SK-MEL-5 (cell line): ENCODE measurements around the gene ZNF507. TPM values are rescaled to one million over a fixed set of nuclear protein-coding genes. Genes with fewer than 3 reads are reported as not detected.

Source experiments
- DNase-seq: peaks from one replicate; pipeline ENCODE4 v3.0.0-alpha.2; 2016; ENCODE audit warnings: low read depth, low spot score
- in situ Hi-C: cut with HindIII; loops from 2 replicates; pipeline ENCODE4 v1.10.0; 2016; ENCODE audit warnings: low sequenced_read_pairs, high pct_unique_total_duplicates, low pct_unique_long_range_greater_than_20kb
- total RNA-seq: library from RNA; depleted of rRNA; stranded (reverse); fragments of >200 nt; shearing (Covaris generic); gene quantifications from 2 replicates; pipeline ENCODE4 v1.2.3, GENCODE V29; 2014

ZNF507 gene
- total RNA-seq, 1 experiment from 2014 or later, result 9.4 TPM

- DNase-seq, result no peak
- in situ Hi-C loops, result no loop called here
Observed at GRCh38 chr19:32336259-32337083, 8.9 kb upstream of the ZNF507 start.

GRCh38 chr19:32337084-32337808 is 8.2 kb upstream of the ZNF507 start:
- DNase-seq, result no peak
- in situ Hi-C loops, result no loop called here

GRCh38 chr19:32339423-32339822 is 6.0 kb upstream of the ZNF507 start:
- in situ Hi-C loops, result no loop called here

GRCh38 chr19:32339988-32340874 is 5.2 kb upstream of the ZNF507 start:
- peak; percentile 59 for DNase-seq
- in situ Hi-C loops, result no loop called here

More at GRCh38 chr19:32339423-32339822, 6.0 kb upstream of the ZNF507 start:
- DNase-seq, result no peak

GRCh38 chr19:32342695-32343094 is 2.7 kb upstream of the ZNF507 start:
- in situ Hi-C loops, result no loop called here
- DNase-seq, result no peak

GRCh38 chr19:32343550-32344262 is 1.7 kb upstream of the ZNF507 start:
- in situ Hi-C loops, result no loop called here
- DNase-seq, result no peak

GRCh38 chr19:32346901-32347300 is 1.5 kb downstream of the ZNF507 start:
- in situ Hi-C loops, result no loop called here
- DNase-seq, result no peak

- no peak for DNase-seq
- in situ Hi-C loops, result no loop called here
Observed at GRCh38 chr19:32347573-32347972, 2.2 kb downstream of the ZNF507 start.

GRCh38 chr19:32349051-32349450 is 3.6 kb downstream of the ZNF507 start:
- in situ Hi-C loops, result no loop called here
- no peak for DNase-seq

- no peak for DNase-seq
- in situ Hi-C loops, result no loop called here
Observed at GRCh38 chr19:32349724-32350470, 4.5 kb downstream of the ZNF507 start.

- in situ Hi-C loops, result no loop called here
- DNase-seq, result no peak
Observed at GRCh38 chr19:32350471-32350865, 5.1 kb downstream of the ZNF507 start.

GRCh38 chr19:32350987-32351348 is 5.6 kb downstream of the ZNF507 start:
- DNase-seq, result no peak
- in situ Hi-C loops, result no loop called here

- no peak for DNase-seq
- in situ Hi-C loops, result no loop called here
Observed at GRCh38 chr19:32352241-32352630, 6.8 kb downstream of the ZNF507 start.

- no peak for DNase-seq
- in situ Hi-C loops, result no loop called here
Observed at GRCh38 chr19:32354345-32354744, 8.9 kb downstream of the ZNF507 start.

GRCh38 chr19:32355309-32355708 is 9.9 kb downstream of the ZNF507 start:
- in situ Hi-C loops, result no loop called here
- no peak for DNase-seq

GRCh38 chr19:32357720-32358119 is 12.3 kb downstream of the ZNF507 start:
- in situ Hi-C loops, result no loop called here
- DNase-seq, result peak; percentile 52

- in situ Hi-C loops, result no loop called here
Observed at GRCh38 chr19:32358321-32358720, 12.9 kb downstream of the ZNF507 start.

More at GRCh38 chr19:32358321-32358720, 12.9 kb downstream of the ZNF507 start:
- DNase-seq, result no peak
